Panc1 (cell line): ENCODE measurements around the gene PHC2. TPM values are rescaled to one million over a fixed set of nuclear protein-coding genes. Genes with fewer than 3 reads are reported as not detected.

Experiments used
- ATAC-seq: fragments of 200-7000 bp; cut with Tn5 transposase; 2 replicates; pipeline ENCODE4 v1.9.1; 2020; ENCODE audit warnings: mild to moderate bottlenecking, moderate library complexity
- BruUV-seq: library from RNA; stranded (reverse); fragments of 400-500 nt; replicated peaks from 2 replicates; lab custom pipeline; 2021; lab: Mats Ljungman, UMichigan
- CTCF ChIA-PET: fragments of 300-600 bp; sonication (Branson Sonifier 250); formaldehyde crosslinking; loops from one replicate; lab custom pipeline; 2022; ENCODE audit warnings: antibody characterized with exemption; lab: Charles Lee
- POLR2A ChIA-PET: fragments of 300-600 bp; sonication (Branson Sonifier 250); formaldehyde crosslinking; loops from one replicate; lab custom pipeline; 2022; ENCODE audit warnings: antibody characterized with exemption; lab: Charles Lee
- DNase-seq: peaks from one replicate; pipeline ENCODE4 v3.0.0-alpha.2; 2010; ENCODE audit warnings: low read depth, low spot score
- H3K27ac ChIP-seq: 2 replicates; pipeline ENCODE4 v1.5.1; 2011; ENCODE audit warnings: mild to moderate bottlenecking, low read length, inconsistent platforms
- H3K27me3 ChIP-seq: fragments of 200-500 bp; sonication (Bioruptor generic); 2 replicates; pipeline ENCODE4 v1.6.0; 2014; ENCODE audit warnings: low read length, inconsistent platforms; ENCODE audit not compliant: control insufficient read depth, insufficient read depth
- H3K36me3 ChIP-seq: fragments of 200-500 bp; sonication (Bioruptor generic); 2 replicates; pipeline ENCODE4 v1.5.1; 2014; ENCODE audit warnings: inconsistent platforms, mild to moderate bottlenecking, low read length, moderate library complexity; ENCODE audit not compliant: control insufficient read depth, insufficient read depth
- H3K4me1 ChIP-seq: 2 replicates; pipeline ENCODE4 v1.5.1; 2011; ENCODE audit warnings: inconsistent platforms, mild to moderate bottlenecking, low read length, moderate library complexity; ENCODE audit not compliant: control insufficient read depth, insufficient read depth
- H3K4me3 ChIP-seq, 2 experiments: 2 replicates each; pipeline ENCODE4 v1.5.1; 2011 to 2012; ENCODE audit warnings: low read depth in 2 of 2, low read length in 2 of 2, mild to moderate bottlenecking in 2 of 2, inconsistent platforms in 1 of 2, moderate library complexity in 1 of 2
- H3K9me3 ChIP-seq: fragments of 200-500 bp; sonication (Bioruptor generic); 2 replicates; pipeline ENCODE4 v1.5.1; 2014; ENCODE audit warnings: low read depth, mild to moderate bottlenecking, inconsistent platforms, low read length, moderate library complexity; ENCODE audit not compliant: control insufficient read depth, insufficient read depth
- POLR2AphosphoS5 ChIP-seq: IDR thresholded peaks from 2 replicates; pipeline ENCODE4 v1.6.1; 2012; ENCODE audit warnings: mild to moderate bottlenecking, low read depth, low read length, moderate library complexity
- SIN3A ChIP-seq: IDR thresholded peaks from 2 replicates; pipeline ENCODE4 v1.6.1; 2012; ENCODE audit warnings: low read depth, mild to moderate bottlenecking, low read length, moderate library complexity, borderline replicate concordance; ENCODE audit not compliant: insufficient read depth
- TCF7L2 ChIP-seq: IDR thresholded peaks from 2 replicates; pipeline ENCODE4 v1.6.1; 2011; ENCODE audit warnings: mild to moderate bottlenecking, low read depth, low read length, inconsistent platforms
- in situ Hi-C: cut with HindIII; loops from 2 replicates; pipeline ENCODE4 v1.10.0; 2016; ENCODE audit warnings: low sequenced_read_pairs, low pct_unique_long_range_greater_than_20kb
- intact Hi-C: fragments of 100-400 bp; cut with micrococcal nuclease; formaldehyde crosslinking; loops from one replicate; pipeline ENCODE4 v1.10.0; 2022; ENCODE audit not compliant: unreplicated experiment
- total RNA-seq: library from RNA; stranded (reverse); gene quantifications from one replicate; pipeline ENCODE4 v1.2.1, GENCODE V29; 2021; ENCODE audit not compliant: unreplicated experiment
- TF ChIP-seq, protein P1 (sequence below), 2 experiments: IDR thresholded peaks; 2 replicates each; pipeline ENCODE4 v1.6.1; 2011 to 2012; ENCODE audit warnings: low read depth in 2 of 2, control low read depth in 1 of 2, low read length in 1 of 2, mild to moderate bottlenecking in 1 of 2, moderate library complexity in 1 of 2; ENCODE audit not compliant: insufficient read depth in 1 of 2
- TF ChIP-seq, protein P2 (sequence below): fragments of 450-650 bp; IDR thresholded peaks from 2 replicates; pipeline ENCODE4 v1.5.1; 2017; ENCODE audit warnings: mild to moderate bottlenecking

Gene PHC2
- total RNA-seq, 1 experiment from 2014 or later = 122 TPM

DNA sequence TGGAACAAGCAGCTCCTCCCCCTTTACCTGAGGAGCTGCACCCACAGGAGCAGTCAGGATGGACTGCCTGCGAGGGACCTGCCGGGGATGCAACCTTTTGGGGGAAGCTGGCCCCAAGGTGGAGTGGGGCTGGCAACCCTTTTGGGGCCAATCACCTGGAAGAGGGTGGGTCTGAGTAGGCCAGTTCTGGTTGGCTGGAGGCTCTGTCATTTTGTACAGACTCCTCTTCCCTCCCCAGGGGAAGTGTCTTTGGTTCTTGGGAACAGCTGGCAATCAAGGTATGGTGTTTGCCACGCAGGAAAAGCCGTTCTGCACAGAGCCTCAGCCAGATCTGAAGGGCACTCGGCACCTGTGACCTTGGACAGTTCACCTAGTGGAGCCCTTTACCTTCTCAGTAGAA lies 109.7 kb downstream of the PHC2 start:
- Histone ChIP-seq H3K9me3 (no peaks in the 10 kb centered on the region), H3K4me3 (no peak overlapping the region), H3K36me3 (peaks cover 13% of the 10 kb centered on the region), H3K27me3 (no peaks in the 10 kb centered on the region), H3K27ac (no peak overlapping the region), H3K4me1 (peaks cover 5% of the 10 kb centered on the region; the same call in 1 of the 2 replicates)
- peak; percentile 26 for ATAC-seq
- no peak for DNase-seq
- ChIA-PET CTCF (interaction anchor here (1.3 kb wide), 1 partner anchor 26 kb away, joined by 3 read pairs; no protein-coding TSS in a partner anchor), POLR2A (no interaction called here)
- in situ Hi-C loops = no loop called here
- intact Hi-C loops = no loop called here
- no TSS peak for BruUV-seq
- TF ChIP-seq, protein P1, sequence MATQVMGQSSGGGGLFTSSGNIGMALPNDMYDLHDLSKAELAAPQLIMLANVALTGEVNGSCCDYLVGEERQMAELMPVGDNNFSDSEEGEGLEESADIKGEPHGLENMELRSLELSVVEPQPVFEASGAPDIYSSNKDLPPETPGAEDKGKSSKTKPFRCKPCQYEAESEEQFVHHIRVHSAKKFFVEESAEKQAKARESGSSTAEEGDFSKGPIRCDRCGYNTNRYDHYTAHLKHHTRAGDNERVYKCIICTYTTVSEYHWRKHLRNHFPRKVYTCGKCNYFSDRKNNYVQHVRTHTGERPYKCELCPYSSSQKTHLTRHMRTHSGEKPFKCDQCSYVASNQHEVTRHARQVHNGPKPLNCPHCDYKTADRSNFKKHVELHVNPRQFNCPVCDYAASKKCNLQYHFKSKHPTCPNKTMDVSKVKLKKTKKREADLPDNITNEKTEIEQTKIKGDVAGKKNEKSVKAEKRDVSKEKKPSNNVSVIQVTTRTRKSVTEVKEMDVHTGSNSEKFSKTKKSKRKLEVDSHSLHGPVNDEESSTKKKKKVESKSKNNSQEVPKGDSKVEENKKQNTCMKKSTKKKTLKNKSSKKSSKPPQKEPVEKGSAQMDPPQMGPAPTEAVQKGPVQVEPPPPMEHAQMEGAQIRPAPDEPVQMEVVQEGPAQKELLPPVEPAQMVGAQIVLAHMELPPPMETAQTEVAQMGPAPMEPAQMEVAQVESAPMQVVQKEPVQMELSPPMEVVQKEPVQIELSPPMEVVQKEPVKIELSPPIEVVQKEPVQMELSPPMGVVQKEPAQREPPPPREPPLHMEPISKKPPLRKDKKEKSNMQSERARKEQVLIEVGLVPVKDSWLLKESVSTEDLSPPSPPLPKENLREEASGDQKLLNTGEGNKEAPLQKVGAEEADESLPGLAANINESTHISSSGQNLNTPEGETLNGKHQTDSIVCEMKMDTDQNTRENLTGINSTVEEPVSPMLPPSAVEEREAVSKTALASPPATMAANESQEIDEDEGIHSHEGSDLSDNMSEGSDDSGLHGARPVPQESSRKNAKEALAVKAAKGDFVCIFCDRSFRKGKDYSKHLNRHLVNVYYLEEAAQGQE (IDR thresholded peaks at IDR 0.05; ENCODE audit: insufficient read depth in 1 of 2, low read depth in 2 of 2, low read length in 1 of 2) = no peak
- no peak for TF ChIP-seq POLR2AphosphoS5
- no peak for TF ChIP-seq TCF7L2
- TF ChIP-seq SIN3A = no peak
- TF ChIP-seq, protein P2, sequence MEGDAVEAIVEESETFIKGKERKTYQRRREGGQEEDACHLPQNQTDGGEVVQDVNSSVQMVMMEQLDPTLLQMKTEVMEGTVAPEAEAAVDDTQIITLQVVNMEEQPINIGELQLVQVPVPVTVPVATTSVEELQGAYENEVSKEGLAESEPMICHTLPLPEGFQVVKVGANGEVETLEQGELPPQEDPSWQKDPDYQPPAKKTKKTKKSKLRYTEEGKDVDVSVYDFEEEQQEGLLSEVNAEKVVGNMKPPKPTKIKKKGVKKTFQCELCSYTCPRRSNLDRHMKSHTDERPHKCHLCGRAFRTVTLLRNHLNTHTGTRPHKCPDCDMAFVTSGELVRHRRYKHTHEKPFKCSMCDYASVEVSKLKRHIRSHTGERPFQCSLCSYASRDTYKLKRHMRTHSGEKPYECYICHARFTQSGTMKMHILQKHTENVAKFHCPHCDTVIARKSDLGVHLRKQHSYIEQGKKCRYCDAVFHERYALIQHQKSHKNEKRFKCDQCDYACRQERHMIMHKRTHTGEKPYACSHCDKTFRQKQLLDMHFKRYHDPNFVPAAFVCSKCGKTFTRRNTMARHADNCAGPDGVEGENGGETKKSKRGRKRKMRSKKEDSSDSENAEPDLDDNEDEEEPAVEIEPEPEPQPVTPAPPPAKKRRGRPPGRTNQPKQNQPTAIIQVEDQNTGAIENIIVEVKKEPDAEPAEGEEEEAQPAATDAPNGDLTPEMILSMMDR = no peak

GRCh38 chr1:33320619-33321165 lies 110.2 kb downstream of the PHC2 start, which contains the start of gene A3GALT2:
Gene A3GALT2, minus strand, starts transcription at chr1:33321098. Its CDS starts 0 bp downstream, at chr1:33321098.
- ChIA-PET CTCF (interaction anchor here (1.3 kb wide), 1 partner anchor 25 kb away, joined by 3 read pairs; no protein-coding TSS in a partner anchor), POLR2A (no interaction called here)
- DNase-seq (no peak), ATAC-seq (peak; percentile 27)
- peaks cover 5% of the 10 kb centered on the region; the same call in 1 of the 2 replicates for H3K4me1 ChIP-seq
- TF ChIP-seq POLR2AphosphoS5 = 0 out of 2 replicates have a peak, but pooled peaks have one; percentile 19
- no peak for TF ChIP-seq TCF7L2
- intact Hi-C loops = no loop called here
- H3K4me3 ChIP-seq = no peak within 1 kb of the TSS
- H3K27ac ChIP-seq = no peak within 1 kb of the TSS
- BruUV-seq = no TSS peak
- in situ Hi-C loops = no loop called here
- no peaks in the 10 kb centered on the region for H3K27me3 ChIP-seq
- peaks cover 8% of the 10 kb centered on the region for H3K36me3 ChIP-seq
- no peaks in the 10 kb centered on the region for H3K9me3 ChIP-seq
